Liver (tissue), 9 donors: ENCODE measurements around the gene UXS1. TPM values are rescaled to one million over a fixed set of nuclear protein-coding genes. Genes with fewer than 3 reads are reported as not detected.

Source experiments
- DNase-seq: peaks from one replicate; pipeline ENCODE4 v3.0.0-alpha.2; 2017; ENCODE audit warnings: low spot score
- H3K27ac ChIP-seq, 2 donors: one replicate each; pipeline ENCODE4 v1.7.0; 2013; ENCODE audit warnings: inconsistent platforms in 2 of 2, low read length in 2 of 2, control low read depth in 1 of 2, low read depth in 1 of 2, mild to moderate bottlenecking in 1 of 2
- H3K27me3 ChIP-seq, 4 donors: one replicate each; pipeline versions ENCODE4 v1.6.1 to v1.7.0; 2013; ENCODE audit warnings: low read length in 3 of 4, inconsistent platforms in 1 of 4, mild to moderate bottlenecking in 1 of 4, moderate library complexity in 1 of 4; ENCODE audit not compliant: control insufficient read depth in 4 of 4, insufficient read depth in 4 of 4
- H3K36me3 ChIP-seq, 4 donors: one replicate each; pipeline versions ENCODE4 v1.6.1 to v1.7.0; 2013; ENCODE audit warnings: low read length in 3 of 4, mild to moderate bottlenecking in 3 of 4, low read depth in 1 of 4, moderate library complexity in 1 of 4; ENCODE audit not compliant: control insufficient read depth in 4 of 4, insufficient read depth in 3 of 4
- H3K4me1 ChIP-seq, 4 donors: one replicate each; pipeline versions ENCODE4 v1.6.1 to v1.7.0; 2013; ENCODE audit warnings: low read length in 3 of 4, mild to moderate bottlenecking in 3 of 4, moderate library complexity in 1 of 4; ENCODE audit not compliant: control insufficient read depth in 4 of 4, insufficient read depth in 4 of 4
- H3K4me3 ChIP-seq, 3 donors: one replicate each; pipeline versions ENCODE4 v1.6.1 to v1.7.0; 2013; ENCODE audit warnings: low read length in 3 of 3, control low read depth in 1 of 3, low read depth in 1 of 3, mild to moderate bottlenecking in 1 of 3
- H3K9ac ChIP-seq, 2 donors: one replicate each; pipeline ENCODE4 v1.7.0; 2013; ENCODE audit warnings: low read length in 2 of 2, mild to moderate bottlenecking in 2 of 2, moderate library complexity in 2 of 2, control low read depth in 1 of 2, low read depth in 1 of 2
- H3K9me3 ChIP-seq, 4 donors: one replicate each; pipeline versions ENCODE4 v1.6.1 to v1.7.0; 2013; ENCODE audit warnings: low read length in 3 of 4; ENCODE audit not compliant: control insufficient read depth in 4 of 4
- EGR1 ChIP-seq, 2 donors: IDR thresholded peaks; 2 replicates each; pipeline ENCODE4 v1.6.1; 2016 to 2018; ENCODE audit warnings: antibody characterized with exemption in 2 of 2, low read depth in 2 of 2
- FOXA1 ChIP-seq: IDR thresholded peaks from 2 replicates; pipeline ENCODE4 v1.6.1; 2016; ENCODE audit warnings: antibody characterized with exemption
- FOXA2 ChIP-seq: IDR thresholded peaks from 2 replicates; pipeline ENCODE4 v1.6.1; 2016; ENCODE audit warnings: antibody characterized with exemption
- GABPA ChIP-seq, 2 donors: IDR thresholded peaks in 1 of 2; conservative IDR thresholded peaks in 1 of 2; 2 replicates each; pipeline ENCODE4 v1.6.1; 2016; ENCODE audit warnings: antibody characterized with exemption in 2 of 2, mild to moderate bottlenecking in 1 of 2, moderate library complexity in 1 of 2
- HNF4A ChIP-seq, 2 donors: conservative IDR thresholded peaks; 2 replicates each; pipeline ENCODE4 v1.6.1; 2016; ENCODE audit warnings: antibody characterized with exemption in 2 of 2, mild to moderate bottlenecking in 2 of 2
- HNF4G ChIP-seq: IDR thresholded peaks from 2 replicates; pipeline ENCODE4 v1.6.1; 2016; ENCODE audit warnings: antibody characterized with exemption
- JUND ChIP-seq, 2 donors: IDR thresholded peaks; 2 replicates each; pipeline ENCODE4 v1.6.1; 2016; ENCODE audit warnings: antibody characterized with exemption in 2 of 2
- NR2F2 ChIP-seq: IDR thresholded peaks from 2 replicates; pipeline ENCODE4 v1.6.1; 2016; ENCODE audit warnings: antibody characterized with exemption
- RAD21 ChIP-seq, 2 donors: IDR thresholded peaks; 2 replicates each; pipeline ENCODE4 v1.6.1; 2016; ENCODE audit warnings: antibody characterized with exemption in 2 of 2, mild to moderate bottlenecking in 2 of 2
- RXRA ChIP-seq, 2 donors: IDR thresholded peaks; 2 replicates each; pipeline ENCODE4 v1.6.1; 2017 to 2018; ENCODE audit warnings: antibody characterized with exemption in 2 of 2, mild to moderate bottlenecking in 1 of 2
- SP1 ChIP-seq: IDR thresholded peaks from 2 replicates; pipeline ENCODE4 v1.6.1; 2018; ENCODE audit warnings: antibody characterized with exemption, mild to moderate bottlenecking
- TAF1 ChIP-seq: conservative IDR thresholded peaks from 2 replicates; pipeline ENCODE4 v1.6.1; 2016; ENCODE audit warnings: antibody characterized with exemption, mild to moderate bottlenecking
- YY1 ChIP-seq: IDR thresholded peaks from 2 replicates; pipeline ENCODE4 v1.6.1; 2016; ENCODE audit warnings: antibody characterized with exemption, mild to moderate bottlenecking
- WGBS: extraction: QIAGEN DNeasy Blood & Tissue Kit; methylation state at CpG from one replicate; pipeline ENCODE4 v1.1.7; 2013; 5-methylcytosine and 5-hydroxymethylcytosine counted together
- polyA plus RNA-seq, 2 donors: library from polyadenylated mRNA; stranded (reverse) in 1 of 2; unstranded in 1 of 2; fragments of 200-250 nt in 1 of 2; fragments of >200 nt in 1 of 2; fragmentation: Nextera tagmentation in 1 of 2; extraction: Ambion mirVana in 1 of 2; gene quantifications; one replicate each; pipeline versions ENCODE4 v1.2.1 to v1.2.3, GENCODE V29; 2013 to 2015
- total RNA-seq, 2 donors: library from RNA; depleted of rRNA; stranded (reverse); fragments of >200 nt; gene quantifications; one replicate each; pipeline ENCODE4 v1.2.3, GENCODE V29; 2014
- TF ChIP-seq, protein P1 (sequence below): IDR thresholded peaks from 2 replicates; pipeline ENCODE4 v1.6.1; 2016; ENCODE audit warnings: antibody characterized with exemption
- TF ChIP-seq, protein P2 (sequence below): fragments of 150-350 bp; IDR thresholded peaks from 2 replicates; pipeline ENCODE4 v1.5.1; 2017; ENCODE audit warnings: improper control_type of control experiment, low read depth, low read length; ENCODE audit not compliant: missing input control
- TF ChIP-seq, protein P3 (sequence below): IDR thresholded peaks from 2 replicates; pipeline ENCODE4 v1.6.1; 2016; ENCODE audit warnings: antibody characterized with exemption, mild to moderate bottlenecking
- TF ChIP-seq, protein P4 (sequence below): IDR thresholded peaks from 2 replicates; pipeline ENCODE4 v1.6.1; 2016; ENCODE audit warnings: antibody characterized with exemption
- TF ChIP-seq, protein P5 (sequence below): IDR thresholded peaks from 2 replicates; pipeline ENCODE4 v1.6.1; 2016; ENCODE audit warnings: antibody characterized with exemption
- donor health status: healthy.
- donor health status: healthy.
- donor health status: healthy.
- donor health status: healthy.
- donor health status: healthy.

UXS1 gene
- total and polyA plus RNA-seq, 4 donors: 8.8 to 19.9 (median 10.0) TPM

DNA sequence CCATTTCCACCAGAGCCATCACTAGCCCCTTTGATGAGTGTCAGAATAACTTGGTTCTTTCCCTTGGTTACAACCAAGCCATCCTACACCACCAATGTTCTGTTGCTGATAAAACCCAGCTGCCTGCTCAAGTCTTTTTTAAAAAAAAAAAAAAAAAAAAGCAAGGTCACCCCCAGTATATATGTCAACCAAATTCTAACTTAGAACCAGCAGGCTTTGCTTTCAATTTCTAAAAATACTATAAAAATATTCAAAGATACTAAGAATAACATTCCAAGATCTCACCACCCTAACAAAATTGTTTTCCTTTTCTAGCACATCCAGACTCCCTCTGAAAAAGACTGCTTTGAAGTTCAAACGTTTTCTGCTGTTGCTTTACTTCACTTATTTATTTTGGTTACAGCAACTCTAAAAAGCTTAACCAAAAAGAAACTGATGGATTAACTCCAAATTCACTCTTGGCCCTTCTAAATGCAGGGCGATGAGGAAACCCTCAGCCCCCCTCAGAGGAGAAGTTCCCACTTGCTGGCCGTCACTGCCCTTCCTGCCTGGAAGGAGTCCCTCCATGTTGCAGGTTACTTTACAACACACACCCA, 10.9 kb downstream of the UXS1 start:
- H3K9me3 ChIP-seq: no peaks in the 10 kb centered on the region
- no peaks in the 10 kb centered on the region for H3K4me1 ChIP-seq
- no peaks in the 10 kb centered on the region for H3K36me3 ChIP-seq
- WGBS: 56% methylated on average over 3 of the region's 3 CpGs
- no peak for DNase-seq
- no peaks in the 10 kb centered on the region for H3K27me3 ChIP-seq
- no peak overlapping the region for H3K27ac ChIP-seq
- no peak overlapping the region for H3K4me3 ChIP-seq
- H3K9ac ChIP-seq: no peak overlapping the region
- TF ChIP-seq FOXA1 (no peak), NR2F2 (no peak), HNF4G (no peak), TAF1 (no peak), HNF4A (conservative IDR thresholded peaks at IDR 0.05) (no peak), JUND (IDR thresholded peaks at IDR 0.05) (no peak), EGR1 (IDR thresholded peaks at IDR 0.05; ENCODE audit: low read depth in 2 of 2) (no peak), GABPA (IDR thresholded peaks at IDR 0.05 in 1 of 2, conservative IDR thresholded peaks at IDR 0.05 in 1 of 2) (no peak), RAD21 (IDR thresholded peaks at IDR 0.05) (no peak), YY1 (no peak), FOXA2 (no peak), RXRA (IDR thresholded peaks at IDR 0.05) (no peak), SP1 (no peak)
- TF ChIP-seq, protein P1, sequence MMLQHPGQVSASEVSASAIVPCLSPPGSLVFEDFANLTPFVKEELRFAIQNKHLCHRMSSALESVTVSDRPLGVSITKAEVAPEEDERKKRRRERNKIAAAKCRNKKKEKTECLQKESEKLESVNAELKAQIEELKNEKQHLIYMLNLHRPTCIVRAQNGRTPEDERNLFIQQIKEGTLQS: no peak
- TF ChIP-seq, protein P2, sequence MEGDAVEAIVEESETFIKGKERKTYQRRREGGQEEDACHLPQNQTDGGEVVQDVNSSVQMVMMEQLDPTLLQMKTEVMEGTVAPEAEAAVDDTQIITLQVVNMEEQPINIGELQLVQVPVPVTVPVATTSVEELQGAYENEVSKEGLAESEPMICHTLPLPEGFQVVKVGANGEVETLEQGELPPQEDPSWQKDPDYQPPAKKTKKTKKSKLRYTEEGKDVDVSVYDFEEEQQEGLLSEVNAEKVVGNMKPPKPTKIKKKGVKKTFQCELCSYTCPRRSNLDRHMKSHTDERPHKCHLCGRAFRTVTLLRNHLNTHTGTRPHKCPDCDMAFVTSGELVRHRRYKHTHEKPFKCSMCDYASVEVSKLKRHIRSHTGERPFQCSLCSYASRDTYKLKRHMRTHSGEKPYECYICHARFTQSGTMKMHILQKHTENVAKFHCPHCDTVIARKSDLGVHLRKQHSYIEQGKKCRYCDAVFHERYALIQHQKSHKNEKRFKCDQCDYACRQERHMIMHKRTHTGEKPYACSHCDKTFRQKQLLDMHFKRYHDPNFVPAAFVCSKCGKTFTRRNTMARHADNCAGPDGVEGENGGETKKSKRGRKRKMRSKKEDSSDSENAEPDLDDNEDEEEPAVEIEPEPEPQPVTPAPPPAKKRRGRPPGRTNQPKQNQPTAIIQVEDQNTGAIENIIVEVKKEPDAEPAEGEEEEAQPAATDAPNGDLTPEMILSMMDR: no peak
- TF ChIP-seq, protein P3, sequence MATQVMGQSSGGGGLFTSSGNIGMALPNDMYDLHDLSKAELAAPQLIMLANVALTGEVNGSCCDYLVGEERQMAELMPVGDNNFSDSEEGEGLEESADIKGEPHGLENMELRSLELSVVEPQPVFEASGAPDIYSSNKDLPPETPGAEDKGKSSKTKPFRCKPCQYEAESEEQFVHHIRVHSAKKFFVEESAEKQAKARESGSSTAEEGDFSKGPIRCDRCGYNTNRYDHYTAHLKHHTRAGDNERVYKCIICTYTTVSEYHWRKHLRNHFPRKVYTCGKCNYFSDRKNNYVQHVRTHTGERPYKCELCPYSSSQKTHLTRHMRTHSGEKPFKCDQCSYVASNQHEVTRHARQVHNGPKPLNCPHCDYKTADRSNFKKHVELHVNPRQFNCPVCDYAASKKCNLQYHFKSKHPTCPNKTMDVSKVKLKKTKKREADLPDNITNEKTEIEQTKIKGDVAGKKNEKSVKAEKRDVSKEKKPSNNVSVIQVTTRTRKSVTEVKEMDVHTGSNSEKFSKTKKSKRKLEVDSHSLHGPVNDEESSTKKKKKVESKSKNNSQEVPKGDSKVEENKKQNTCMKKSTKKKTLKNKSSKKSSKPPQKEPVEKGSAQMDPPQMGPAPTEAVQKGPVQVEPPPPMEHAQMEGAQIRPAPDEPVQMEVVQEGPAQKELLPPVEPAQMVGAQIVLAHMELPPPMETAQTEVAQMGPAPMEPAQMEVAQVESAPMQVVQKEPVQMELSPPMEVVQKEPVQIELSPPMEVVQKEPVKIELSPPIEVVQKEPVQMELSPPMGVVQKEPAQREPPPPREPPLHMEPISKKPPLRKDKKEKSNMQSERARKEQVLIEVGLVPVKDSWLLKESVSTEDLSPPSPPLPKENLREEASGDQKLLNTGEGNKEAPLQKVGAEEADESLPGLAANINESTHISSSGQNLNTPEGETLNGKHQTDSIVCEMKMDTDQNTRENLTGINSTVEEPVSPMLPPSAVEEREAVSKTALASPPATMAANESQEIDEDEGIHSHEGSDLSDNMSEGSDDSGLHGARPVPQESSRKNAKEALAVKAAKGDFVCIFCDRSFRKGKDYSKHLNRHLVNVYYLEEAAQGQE: no peak
- TF ChIP-seq, protein P4, sequence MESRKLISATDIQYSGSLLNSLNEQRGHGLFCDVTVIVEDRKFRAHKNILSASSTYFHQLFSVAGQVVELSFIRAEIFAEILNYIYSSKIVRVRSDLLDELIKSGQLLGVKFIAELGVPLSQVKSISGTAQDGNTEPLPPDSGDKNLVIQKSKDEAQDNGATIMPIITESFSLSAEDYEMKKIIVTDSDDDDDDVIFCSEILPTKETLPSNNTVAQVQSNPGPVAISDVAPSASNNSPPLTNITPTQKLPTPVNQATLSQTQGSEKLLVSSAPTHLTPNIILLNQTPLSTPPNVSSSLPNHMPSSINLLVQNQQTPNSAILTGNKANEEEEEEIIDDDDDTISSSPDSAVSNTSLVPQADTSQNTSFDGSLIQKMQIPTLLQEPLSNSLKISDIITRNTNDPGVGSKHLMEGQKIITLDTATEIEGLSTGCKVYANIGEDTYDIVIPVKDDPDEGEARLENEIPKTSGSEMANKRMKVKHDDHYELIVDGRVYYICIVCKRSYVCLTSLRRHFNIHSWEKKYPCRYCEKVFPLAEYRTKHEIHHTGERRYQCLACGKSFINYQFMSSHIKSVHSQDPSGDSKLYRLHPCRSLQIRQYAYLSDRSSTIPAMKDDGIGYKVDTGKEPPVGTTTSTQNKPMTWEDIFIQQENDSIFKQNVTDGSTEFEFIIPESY: no peak
- TF ChIP-seq, protein P5, sequence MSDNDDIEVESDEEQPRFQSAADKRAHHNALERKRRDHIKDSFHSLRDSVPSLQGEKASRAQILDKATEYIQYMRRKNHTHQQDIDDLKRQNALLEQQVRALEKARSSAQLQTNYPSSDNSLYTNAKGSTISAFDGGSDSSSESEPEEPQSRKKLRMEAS: no peak
